HG02610 (cell line): ENCODE results near the gene GPC3.
"Not testable (repeated sequence)": the region's sequence is repeated elsewhere in the genome, so short reads cannot be mapped to it uniquely, and the experiment has no call there.

Source experiments
- ATAC-seq: cut with Tn5 transposase; IDR thresholded peaks from one replicate; pipeline ENCODE4 v1.9.1; 2021; ENCODE audit warnings: mild to moderate bottlenecking, moderate library complexity; ENCODE audit not compliant: unreplicated experiment

Gene GPC3

GRCh38 chrX:133985164-133985966 is at the start of gene GPC3:
Gene GPC3 (minus strand): TSS chrX:133985594.
- no peak for ATAC-seq

- ATAC-seq = no peak
Observed at GRCh38 chrX:134032441-134032840, 47.0 kb upstream of the GPC3 start.

GRCh38 chrX:134026565-134027311 is 41.3 kb upstream of the GPC3 start:
- ATAC-seq = no peak

GRCh38 chrX:134025986-134026545 is 40.7 kb upstream of the GPC3 start:
- ATAC-seq = no peak

- ATAC-seq = no peak
Observed at GRCh38 chrX:134024686-134025377, 39.4 kb upstream of the GPC3 start.

GRCh38 chrX:134023851-134024281 is 38.5 kb upstream of the GPC3 start:
- ATAC-seq = no peak

- no peak for ATAC-seq
Observed at GRCh38 chrX:134020910-134021309, 35.5 kb upstream of the GPC3 start.

- ATAC-seq = no peak
Observed at GRCh38 chrX:134019567-134020206, 34.3 kb upstream of the GPC3 start.

- ATAC-seq = not testable (repeated sequence)
Observed at GRCh38 chrX:134016309-134016708, 30.9 kb upstream of the GPC3 start.

- not testable (repeated sequence) for ATAC-seq
Observed at GRCh38 chrX:134015510-134015909, 30.1 kb upstream of the GPC3 start.

GRCh38 chrX:134013524-134013923 is 28.1 kb upstream of the GPC3 start:
- ATAC-seq = no peak

GRCh38 chrX:134013092-134013497 is 27.7 kb upstream of the GPC3 start:
- no peak for ATAC-seq

GRCh38 chrX:134010690-134011089 is 25.3 kb upstream of the GPC3 start:
- no peak for ATAC-seq

GRCh38 chrX:134007716-134008115 is 22.3 kb upstream of the GPC3 start:
- ATAC-seq = no peak

- ATAC-seq = no peak
Observed at GRCh38 chrX:134006484-134007161, 21.2 kb upstream of the GPC3 start.

- no peak for ATAC-seq
Observed at GRCh38 chrX:134004084-134004483, 18.7 kb upstream of the GPC3 start.

- ATAC-seq = no peak
Observed at GRCh38 chrX:134002921-134003615, 17.7 kb upstream of the GPC3 start.

GRCh38 chrX:134000260-134001245 is 15.2 kb upstream of the GPC3 start:
- ATAC-seq = no peak
